Measurements from ENCODE around the gene EPB41L3. TPM values are rescaled to one million over a fixed set of nuclear protein-coding genes. Genes with fewer than 3 reads are reported as not detected.

EPB41L3 gene
- polyA plus RNA-seq, 1 donor from 2014 or later, result 19.6 TPM

- Histone ChIP-seq H3K9ac (ENCODE audit: low read length) (no peak overlapping the region), H3K27me3 (ENCODE audit: insufficient read depth, low read depth, low read length) (no peaks in the 10 kb centered on the region), H3K9me2 (ENCODE audit: insufficient read depth, low read length) (no peaks in the 10 kb centered on the region), H3K79me2 (replicated peaks; ENCODE audit: insufficient read depth, low read length) (no peaks in the 10 kb centered on the region), H2AFZ (ENCODE audit: low read depth, low read length) (no peak overlapping the region), H3K27ac (ENCODE audit: low read length) (no peak overlapping the region), H3K4me2 (ENCODE audit: low read length) (no peak overlapping the region), H3K36me3 (ENCODE audit: insufficient read depth, low read length) (no peaks in the 10 kb centered on the region), H3K9me3 (ENCODE audit: low read length) (no peaks in the 10 kb centered on the region), H4K20me1 (ENCODE audit: insufficient read depth) (no peaks in the 10 kb centered on the region), H3K4me3 (ENCODE audit: low read length) (no peak overlapping the region), H3F3A (ENCODE audit: insufficient read depth, low read length, poor library complexity, severe bottlenecking) (no peaks in the 10 kb centered on the region)
- TF ChIP-seq MXI1 (conservative IDR thresholded peaks at IDR 0.05; ENCODE audit: poor library complexity, severe bottlenecking), result no peak
- TF ChIP-seq EP300 (conservative IDR thresholded peaks at IDR 0.05; ENCODE audit: poor library complexity, severe bottlenecking), result no peak
- no peak for TF ChIP-seq EZH2 (IDR thresholded peaks at IDR 0.05; ENCODE audit: borderline replicate concordance, insufficient read depth, low read length, poor library complexity, severe bottlenecking)
- no peak for TF ChIP-seq POLR2AphosphoS5 (IDR thresholded peaks at IDR 0.05)
- TF ChIP-seq, protein P1, sequence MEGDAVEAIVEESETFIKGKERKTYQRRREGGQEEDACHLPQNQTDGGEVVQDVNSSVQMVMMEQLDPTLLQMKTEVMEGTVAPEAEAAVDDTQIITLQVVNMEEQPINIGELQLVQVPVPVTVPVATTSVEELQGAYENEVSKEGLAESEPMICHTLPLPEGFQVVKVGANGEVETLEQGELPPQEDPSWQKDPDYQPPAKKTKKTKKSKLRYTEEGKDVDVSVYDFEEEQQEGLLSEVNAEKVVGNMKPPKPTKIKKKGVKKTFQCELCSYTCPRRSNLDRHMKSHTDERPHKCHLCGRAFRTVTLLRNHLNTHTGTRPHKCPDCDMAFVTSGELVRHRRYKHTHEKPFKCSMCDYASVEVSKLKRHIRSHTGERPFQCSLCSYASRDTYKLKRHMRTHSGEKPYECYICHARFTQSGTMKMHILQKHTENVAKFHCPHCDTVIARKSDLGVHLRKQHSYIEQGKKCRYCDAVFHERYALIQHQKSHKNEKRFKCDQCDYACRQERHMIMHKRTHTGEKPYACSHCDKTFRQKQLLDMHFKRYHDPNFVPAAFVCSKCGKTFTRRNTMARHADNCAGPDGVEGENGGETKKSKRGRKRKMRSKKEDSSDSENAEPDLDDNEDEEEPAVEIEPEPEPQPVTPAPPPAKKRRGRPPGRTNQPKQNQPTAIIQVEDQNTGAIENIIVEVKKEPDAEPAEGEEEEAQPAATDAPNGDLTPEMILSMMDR (IDR thresholded peaks at IDR 0.05; ENCODE audit: poor library complexity, severe bottlenecking), result no peak
- no peak for TF ChIP-seq SMC3 (conservative IDR thresholded peaks at IDR 0.05; ENCODE audit: poor library complexity)
- no peak for TF ChIP-seq RAD21 (conservative IDR thresholded peaks at IDR 0.05)
- TF ChIP-seq TAF1 (IDR thresholded peaks at IDR 0.05; ENCODE audit: low read depth), result no peak
- no peak for TF ChIP-seq REST (IDR thresholded peaks at IDR 0.05; ENCODE audit: borderline replicate concordance)
These were observed 45.3 kb downstream of the EPB41L3 start for GRCh38 chr18:5498452-5498851.

GRCh38 chr18:5496305-5496704 lies 47.5 kb downstream of the EPB41L3 start:
- Histone ChIP-seq H2AFZ (ENCODE audit: low read depth, low read length) (no peak overlapping the region), H3K4me3 (ENCODE audit: low read length) (no peak overlapping the region), H3K27ac (ENCODE audit: low read length) (no peak overlapping the region), H3K9me2 (ENCODE audit: insufficient read depth, low read length) (no peaks in the 10 kb centered on the region), H3K79me2 (replicated peaks; ENCODE audit: insufficient read depth, low read length) (no peaks in the 10 kb centered on the region), H3K9ac (ENCODE audit: low read length) (no peak overlapping the region), H3K4me2 (ENCODE audit: low read length) (no peak overlapping the region), H3F3A (ENCODE audit: insufficient read depth, low read length, poor library complexity, severe bottlenecking) (no peaks in the 10 kb centered on the region), H3K36me3 (ENCODE audit: insufficient read depth, low read length) (no peaks in the 10 kb centered on the region), H4K20me1 (ENCODE audit: insufficient read depth) (no peaks in the 10 kb centered on the region), H3K9me3 (ENCODE audit: low read length) (no peaks in the 10 kb centered on the region), H3K27me3 (ENCODE audit: insufficient read depth, low read depth, low read length) (no peaks in the 10 kb centered on the region)
- TF ChIP-seq EZH2 (IDR thresholded peaks at IDR 0.05; ENCODE audit: borderline replicate concordance, insufficient read depth, low read length, poor library complexity, severe bottlenecking) (no peak), RAD21 (conservative IDR thresholded peaks at IDR 0.05) (no peak), POLR2AphosphoS5 (IDR thresholded peaks at IDR 0.05) (no peak), EP300 (conservative IDR thresholded peaks at IDR 0.05; ENCODE audit: poor library complexity, severe bottlenecking) (no peak), SMC3 (conservative IDR thresholded peaks at IDR 0.05; ENCODE audit: poor library complexity) (no peak), MXI1 (conservative IDR thresholded peaks at IDR 0.05; ENCODE audit: poor library complexity, severe bottlenecking) (no peak), REST (IDR thresholded peaks at IDR 0.05; ENCODE audit: borderline replicate concordance) (no peak), TAF1 (IDR thresholded peaks at IDR 0.05; ENCODE audit: low read depth) (no peak)
- TF ChIP-seq, protein P1 (IDR thresholded peaks at IDR 0.05; ENCODE audit: poor library complexity, severe bottlenecking), result no peak

All from neural cell (in vitro differentiated cells).